Fibroblast of peridontal ligament (primary cell): Measurements from ENCODE around the gene UBE2G2.

Experiments used
- DNase-seq: peaks from one replicate; pipeline ENCODE4 v3.0.0-alpha.2; 2010; ENCODE audit errors: extremely low read depth

The UBE2G2 gene

GRCh38 chr21:44764319-44765230 lies 37.0 kb downstream of the UBE2G2 start:
- no peak for DNase-seq

GRCh38 chr21:44763451-44764318 lies 37.9 kb downstream of the UBE2G2 start:
- DNase-seq = no peak

GRCh38 chr21:44763050-44763378 lies 38.6 kb downstream of the UBE2G2 start:
- DNase-seq = no peak

GRCh38 chr21:44762221-44763049 lies 39.2 kb downstream of the UBE2G2 start:
- DNase-seq = no peak

GRCh38 chr21:44761747-44762208 lies 39.8 kb downstream of the UBE2G2 start:
- DNase-seq = no peak

GRCh38 chr21:44761011-44761729 lies 40.5 kb downstream of the UBE2G2 start:
- DNase-seq = no peak

- no peak for DNase-seq
These were observed 41.2 kb downstream of the UBE2G2 start for GRCh38 chr21:44760376-44760775.

GRCh38 chr21:44759628-44760285 lies 41.9 kb downstream of the UBE2G2 start:
- no peak for DNase-seq

GRCh38 chr21:44758781-44759627 lies 42.6 kb downstream of the UBE2G2 start:
- DNase-seq = no peak

- no peak for DNase-seq
These were observed 43.5 kb downstream of the UBE2G2 start for GRCh38 chr21:44758141-44758561.

GRCh38 chr21:44757731-44758130 lies 43.9 kb downstream of the UBE2G2 start:
- DNase-seq = no peak

GRCh38 chr21:44756423-44757185 lies 45.0 kb downstream of the UBE2G2 start:
- no peak for DNase-seq

GRCh38 chr21:44755227-44755626 lies 46.4 kb downstream of the UBE2G2 start:
- DNase-seq = no peak

- no peak for DNase-seq
These were observed 48.3 kb downstream of the UBE2G2 start for GRCh38 chr21:44753357-44753756.

GRCh38 chr21:44752671-44753235 lies 48.9 kb downstream of the UBE2G2 start:
- DNase-seq = no peak

GRCh38 chr21:44751799-44752636 lies 49.6 kb downstream of the UBE2G2 start:
- DNase-seq = no peak

GRCh38 chr21:44751186-44751798 lies 50.3 kb downstream of the UBE2G2 start:
- no peak for DNase-seq
